ENCODE data around the gene MCHR1. TPM values are rescaled to one million over a fixed set of nuclear protein-coding genes. Genes with fewer than 3 reads are reported as not detected.
A peak's percentile ranks its signal among the peaks of the same experiment; 100 is the strongest.

Gene MCHR1
- total RNA-seq, 2 donors from 2014 or later, result 0.53 TPM; not detected in 1

- Histone ChIP-seq H3K36me3 (ENCODE audit: control insufficient read depth, insufficient read depth, low read length) (no peaks in the 10 kb centered on the region), H3K27ac (ENCODE audit: low read depth, low read length) (no peak overlapping the region), H3K27me3 (ENCODE audit: control insufficient read depth, insufficient read depth, low read length, poor library complexity, severe bottlenecking) (no peaks in the 10 kb centered on the region), H3K4me3 (ENCODE audit: low read length) (no peak overlapping the region), H3K4me1 (ENCODE audit: control insufficient read depth, insufficient read depth, low read length) (no peaks in the 10 kb centered on the region), H3K9ac (ENCODE audit: extremely low read depth, low read length, poor library complexity, severe bottlenecking) (no peak overlapping the region), H3K9me3 (ENCODE audit: control insufficient read depth, low read length) (no peaks in the 10 kb centered on the region)
- Mint-ChIP-seq H3K4me3 (no peak overlapping the region), H3K27me3 (ENCODE audit: insufficient read depth) (no peaks in the 10 kb centered on the region), H3K9me3 (no peaks in the 10 kb centered on the region), H3K27ac (no peak overlapping the region), H3K36me3 (ENCODE audit: low read depth) (no peaks in the 10 kb centered on the region), H3K4me1 (peaks cover 13% of the 10 kb centered on the region)
- DNase-seq, result no peak
- peak; percentile 20 for TF ChIP-seq CTCF (conservative IDR thresholded peaks at IDR 0.05)
- WGBS, 2 experiments (ENCODE audit: insufficient coverage in 1 of 2, insufficient read length in 1 of 2), result 100% methylated on average over 1 to 3 of the region's 4 CpGs
These were observed 47.2 kb downstream of the MCHR1 start for GRCh38 chr22:40726514-40726913.

- Histone ChIP-seq H3K9ac (ENCODE audit: extremely low read depth, low read length, poor library complexity, severe bottlenecking) (no peak overlapping the region), H3K4me1 (ENCODE audit: control insufficient read depth, insufficient read depth, low read length) (no peaks in the 10 kb centered on the region), H3K27ac (ENCODE audit: low read depth, low read length) (no peak overlapping the region), H3K27me3 (ENCODE audit: control insufficient read depth, insufficient read depth, low read length, poor library complexity, severe bottlenecking) (no peaks in the 10 kb centered on the region), H3K4me3 (ENCODE audit: low read length) (no peak overlapping the region), H3K36me3 (ENCODE audit: control insufficient read depth, insufficient read depth, low read length) (no peaks in the 10 kb centered on the region), H3K9me3 (ENCODE audit: control insufficient read depth, low read length) (no peaks in the 10 kb centered on the region)
- no peaks in the 10 kb centered on the region for H3K9me3 Mint-ChIP-seq
- peaks cover 13% of the 10 kb centered on the region for H3K4me1 Mint-ChIP-seq
- DNase-seq, result no peak
- H3K27ac Mint-ChIP-seq, result peak overlapping the region; percentile 64
- no peaks in the 10 kb centered on the region for H3K27me3 Mint-ChIP-seq (ENCODE audit: insufficient read depth)
- WGBS, 2 experiments (ENCODE audit: insufficient coverage in 1 of 2, insufficient read length in 1 of 2), result 77 to 93% methylated on average over 7 to 10 of the region's 11 CpGs
- no peaks in the 10 kb centered on the region for H3K36me3 Mint-ChIP-seq (ENCODE audit: low read depth)
- TF ChIP-seq CTCF (conservative IDR thresholded peaks at IDR 0.05), result no peak
- H3K4me3 Mint-ChIP-seq, result no peak overlapping the region
These were observed 48.0 kb downstream of the MCHR1 start for GRCh38 chr22:40727070-40727963.

- no peak overlapping the region for H3K9ac ChIP-seq (ENCODE audit: extremely low read depth, low read length, poor library complexity, severe bottlenecking)
- DNase-seq, result no peak
- H3K4me3 Mint-ChIP-seq, result no peak overlapping the region
- H3K36me3 ChIP-seq (ENCODE audit: control insufficient read depth, insufficient read depth, low read length), result no peaks in the 10 kb centered on the region
- TF ChIP-seq CTCF (conservative IDR thresholded peaks at IDR 0.05), result no peak
- H3K27ac Mint-ChIP-seq, result peak overlapping the region; percentile 65
- no peaks in the 10 kb centered on the region for H3K27me3 Mint-ChIP-seq (ENCODE audit: insufficient read depth)
- H3K4me3 ChIP-seq (ENCODE audit: low read length), result no peak overlapping the region
- 83 to 87% methylated on average over 10 to 14 of the region's 14 CpGs for WGBS, 2 experiments (ENCODE audit: insufficient coverage in 1 of 2, insufficient read length in 1 of 2)
- no peaks in the 10 kb centered on the region for H3K9me3 ChIP-seq (ENCODE audit: control insufficient read depth, low read length)
- no peaks in the 10 kb centered on the region for H3K9me3 Mint-ChIP-seq
- H3K4me1 ChIP-seq (ENCODE audit: control insufficient read depth, insufficient read depth, low read length), result peaks cover 4% of the 10 kb centered on the region
- H3K36me3 Mint-ChIP-seq (ENCODE audit: low read depth), result no peaks in the 10 kb centered on the region
- H3K4me1 Mint-ChIP-seq, result peaks cover 21% of the 10 kb centered on the region
- H3K27me3 ChIP-seq (ENCODE audit: control insufficient read depth, insufficient read depth, low read length, poor library complexity, severe bottlenecking), result no peaks in the 10 kb centered on the region
- no peak overlapping the region for H3K27ac ChIP-seq (ENCODE audit: low read depth, low read length)
These were observed 48.8 kb downstream of the MCHR1 start for GRCh38 chr22:40727964-40728615.

All from endodermal cell (in vitro differentiated cells).